SK-N-SH (cell line): ENCODE measurements around the gene KEL. TPM values are rescaled to one million over a fixed set of nuclear protein-coding genes. Genes with fewer than 3 reads are reported as not detected.

ENCODE experiments used
- CTCF ChIA-PET: fragments of 300-600, 350-600 bp; formaldehyde crosslinking; extraction: SDS; loops from one replicate; lab custom pipeline; 2021; lab: Yijun Ruan, JAX
- POLR2A ChIA-PET: fragments of 350-600 bp; sonication (Branson Sonifier 250); formaldehyde crosslinking; extraction: SDS; loops from one replicate; lab custom pipeline; 2020; ENCODE audit warnings: antibody characterized with exemption, inconsistent platforms; lab: Yijun Ruan, JAX
- DNase-seq: peaks from one replicate; pipeline ENCODE4 v3.0.0; 2012
- H2AFZ ChIP-seq: fragments of 200-600 bp; sonication (generic); 2 replicates; pipeline ENCODE4 v1.8.1; 2016; ENCODE audit warnings: antibody characterized with exemption, mild to moderate bottlenecking, low read depth
- H3F3A ChIP-seq: fragments of 200-600 bp; sonication (generic); replicated peaks from 2 replicates; pipeline ENCODE3; 2016; ENCODE audit warnings: antibody characterized with exemption, mild to moderate bottlenecking; ENCODE audit not compliant: insufficient read depth
- H3K27ac ChIP-seq, 2 experiments: fragments of 200-500 bp in 1 of 2; fragments of 200-600 bp in 1 of 2; sonication (Bioruptor generic) in 1 of 2; sonication (generic), shearing (Covaris generic) in 1 of 2; 2 replicates each; pipeline versions ENCODE4 v1.5.1 to v1.6.1; 2014 to 2016; ENCODE audit warnings: low read depth in 2 of 2, inconsistent platforms in 1 of 2, low read length in 1 of 2, mild to moderate bottlenecking in 1 of 2, mixed read lengths in 1 of 2
- H3K27me3 ChIP-seq: fragments of 200-600 bp; sonication (generic), shearing (Covaris generic); 2 replicates; pipeline ENCODE4 v1.6.1; 2016; ENCODE audit warnings: mixed run types; ENCODE audit not compliant: insufficient read depth
- H3K36me3 ChIP-seq, 2 experiments: fragments of 200-500 bp in 1 of 2; fragments of 200-600 bp in 1 of 2; sonication (Bioruptor generic) in 1 of 2; sonication (generic) in 1 of 2; replicated peaks in 1 of 2; 2 replicates each; pipeline versions ENCODE3 to v1.5.1; 2014 to 2016; ENCODE audit warnings: low read length in 1 of 2, mild to moderate bottlenecking in 1 of 2; ENCODE audit not compliant: insufficient read depth in 2 of 2, control insufficient read depth in 1 of 2
- H3K4me1 ChIP-seq, 2 experiments: fragments of 200-500 bp in 1 of 2; fragments of 200-600 bp in 1 of 2; sonication (Bioruptor generic) in 1 of 2; sonication (generic), shearing (Covaris generic) in 1 of 2; 2 replicates each; pipeline versions ENCODE4 v1.5.1 to v1.6.1; 2014 to 2016; ENCODE audit warnings: low read depth in 1 of 2, low read length in 1 of 2, mixed run types in 1 of 2; ENCODE audit not compliant: insufficient read depth in 2 of 2, control insufficient read depth in 1 of 2
- H3K4me2 ChIP-seq: fragments of 200-600 bp; sonication (generic), shearing (Covaris generic); 2 replicates; pipeline ENCODE4 v1.6.1; 2017; ENCODE audit warnings: mixed run types
- H3K4me3 ChIP-seq, 2 experiments: fragments of 200-500 bp in 1 of 2; fragments of 200-600 bp in 1 of 2; sonication (Bioruptor generic) in 1 of 2; sonication (generic), shearing (Covaris generic) in 1 of 2; 2 replicates each; pipeline versions ENCODE4 v1.5.1 to v1.8.1; 2014 to 2016; ENCODE audit warnings: low read depth in 2 of 2, inconsistent platforms in 1 of 2, low read length in 1 of 2, mild to moderate bottlenecking in 1 of 2, mixed read lengths in 1 of 2, moderate library complexity in 1 of 2
- H3K79me2 ChIP-seq: fragments of 200-600 bp; sonication (generic); 2 replicates; pipeline ENCODE4 v1.8.1; 2017; ENCODE audit warnings: mild to moderate bottlenecking; ENCODE audit not compliant: insufficient read depth
- H3K9ac ChIP-seq: fragments of 200-600 bp; sonication (generic); 2 replicates; pipeline ENCODE4 v1.6.1; 2017; ENCODE audit warnings: mixed run types
- H3K9me2 ChIP-seq: fragments of 200-600 bp; sonication (generic); 2 replicates; pipeline ENCODE4 v1.6.1; 2017; ENCODE audit warnings: mixed run types
- H3K9me3 ChIP-seq: fragments of 200-600 bp; sonication (generic); 2 replicates; pipeline ENCODE4 v1.6.1; 2017; ENCODE audit warnings: mixed run types, mild to moderate bottlenecking, moderate library complexity
- H4K20me1 ChIP-seq: fragments of 200-600 bp; sonication (generic); 2 replicates; pipeline ENCODE4 v1.6.1; 2017; ENCODE audit warnings: mild to moderate bottlenecking, mixed run types; ENCODE audit not compliant: insufficient read depth
- CHD2 ChIP-seq: fragments of 150-350 bp; IDR thresholded peaks from 2 replicates; pipeline ENCODE4 v1.6.1; 2018; ENCODE audit warnings: low read length; ENCODE audit not compliant: partially characterized antibody
- ELF1 ChIP-seq: IDR thresholded peaks from 2 replicates; pipeline ENCODE4 v1.4.0; 2012
- FOSL2 ChIP-seq: IDR thresholded peaks from 2 replicates; pipeline ENCODE4 v1.4.0; 2012; ENCODE audit warnings: low read depth, mild to moderate bottlenecking, moderate library complexity, borderline replicate concordance
- FOXJ3 ChIP-seq: sonication (generic); formaldehyde crosslinking; IDR thresholded peaks from 2 replicates; pipeline ENCODE4 v1.5.1; 2020; ENCODE audit warnings: mild to moderate bottlenecking, missing genetic modification reagents
- GABPA ChIP-seq: IDR thresholded peaks from 2 replicates; pipeline ENCODE4 v1.4.0; 2012; ENCODE audit warnings: low read depth, mild to moderate bottlenecking
- GATA2 ChIP-seq: sonication (generic); formaldehyde crosslinking; IDR thresholded peaks from 2 replicates; pipeline ENCODE4 v1.5.0; 2020; ENCODE audit warnings: mild to moderate bottlenecking, missing genetic modification reagents
- MEF2A ChIP-seq: IDR thresholded peaks from 2 replicates; pipeline ENCODE4 v1.4.0; 2012; ENCODE audit warnings: low read depth, borderline replicate concordance
- NFIC ChIP-seq: IDR thresholded peaks from 2 replicates; pipeline ENCODE4 v1.4.0; 2012; ENCODE audit warnings: borderline replicate concordance
- POLR2AphosphoS5 ChIP-seq: IDR thresholded peaks from 2 replicates; pipeline ENCODE4 v1.6.1; 2012; ENCODE audit warnings: low read depth, low read length
- RAD21 ChIP-seq: IDR thresholded peaks from 2 replicates; pipeline ENCODE4 v1.6.1; 2012; ENCODE audit warnings: mild to moderate bottlenecking, low read length
- RCOR1 ChIP-seq: fragments of 150-350 bp; IDR thresholded peaks from 2 replicates; pipeline ENCODE4 v1.6.1; 2017; ENCODE audit warnings: antibody characterized with exemption, low read length
- RXRA ChIP-seq: IDR thresholded peaks from 2 replicates; pipeline ENCODE4 v1.4.0; 2012; ENCODE audit warnings: low read depth, mild to moderate bottlenecking, borderline replicate concordance
- SIN3A ChIP-seq: IDR thresholded peaks from 2 replicates; pipeline ENCODE4 v1.6.1; 2012; ENCODE audit warnings: low read depth, mild to moderate bottlenecking, low read length, moderate library complexity, borderline replicate concordance
- TAF1 ChIP-seq: IDR thresholded peaks from 2 replicates; pipeline ENCODE4 v1.6.1; 2012; ENCODE audit warnings: low read depth, mild to moderate bottlenecking, low read length, moderate library complexity, borderline replicate concordance
- WGBS: methylation state at CpG from one replicate; pipeline ENCODE4 v1.1.6; 2017; ENCODE audit warnings: low lambda C conversion rate; 5-methylcytosine and 5-hydroxymethylcytosine counted together
- polyA plus RNA-seq, 3 experiments: library from polyadenylated mRNA; depleted of rRNA; stranded (reverse); fragments of >200 nt; gene quantifications; 2 replicates each; pipeline ENCODE4 v1.2.3, GENCODE V29; 2012
- TF ChIP-seq, protein P1 (sequence below): fragments of 150-350 bp; IDR thresholded peaks from 2 replicates; pipeline ENCODE4 v1.6.1; 2016; ENCODE audit warnings: mild to moderate bottlenecking, low read depth, low read length
- TF ChIP-seq, protein P2 (sequence below): IDR thresholded peaks from 2 replicates; pipeline ENCODE4; 2012
- TF ChIP-seq, protein P3 (sequence below): IDR thresholded peaks from 2 replicates; pipeline ENCODE4 v1.4.0; 2012; ENCODE audit warnings: low read depth
- TF ChIP-seq, protein P4 (sequence below): IDR thresholded peaks from 2 replicates; pipeline ENCODE4 v1.6.1; 2012; ENCODE audit warnings: mild to moderate bottlenecking, low read depth, low read length, moderate library complexity

KEL gene
- polyA plus RNA-seq, 1 of the 3 experiments (the other 2 are of a cell fraction) = 0.05 TPM

DNA sequence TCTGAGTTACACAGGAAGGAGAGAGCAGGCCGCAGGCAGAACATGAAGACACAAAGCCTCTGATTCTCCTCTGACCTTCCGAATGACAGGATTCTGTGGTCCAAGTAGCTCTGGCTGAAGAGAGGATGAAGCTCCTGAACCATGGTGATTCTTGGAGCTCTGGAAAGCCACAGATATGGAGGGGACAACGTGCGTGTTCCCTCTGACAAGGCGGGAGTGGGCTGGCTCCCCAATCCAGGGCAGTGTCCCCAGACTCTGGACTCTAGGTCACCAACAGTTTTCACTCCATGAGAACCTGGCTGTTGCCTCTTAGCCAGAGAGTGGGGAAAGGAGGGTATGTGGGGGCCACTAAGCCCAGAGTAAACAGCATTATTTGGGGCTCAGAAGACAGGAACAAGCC lies 69.2 kb downstream of the KEL start:
- no peak for DNase-seq
- WGBS = 16% methylated on average over 5 of the region's 5 CpGs
- Histone ChIP-seq H3F3A (no peaks in the 10 kb centered on the region), H3K79me2 (no peaks in the 10 kb centered on the region), H3K9ac (no peak overlapping the region), H3K27ac (no peak overlapping the region), H3K4me1 (no peaks in the 10 kb centered on the region), H3K9me2 (no peaks in the 10 kb centered on the region), H4K20me1 (no peaks in the 10 kb centered on the region), H3K4me3 (no peak overlapping the region), H3K4me2 (no peak overlapping the region), H3K36me3 (no peaks in the 10 kb centered on the region), H2AFZ (no peak overlapping the region), H3K27me3 (peaks cover 27% of the 10 kb centered on the region), H3K9me3 (no peaks in the 10 kb centered on the region)
- POLR2A ChIA-PET = no interaction called here
- CTCF ChIA-PET = interaction anchor here (1.4 kb wide), 1 partner anchor 12 kb away, joined by 3 read pairs; no protein-coding TSS in a partner anchor
- TF ChIP-seq TAF1 = no peak
- no peak for TF ChIP-seq CHD2
- TF ChIP-seq FOSL2 = no peak
- no peak for TF ChIP-seq FOXJ3 (CRISPR knock-in tag)
- no peak for TF ChIP-seq RAD21
- no peak for TF ChIP-seq POLR2AphosphoS5
- no peak for TF ChIP-seq MEF2A
- no peak for TF ChIP-seq NFIC
- TF ChIP-seq, protein P1, sequence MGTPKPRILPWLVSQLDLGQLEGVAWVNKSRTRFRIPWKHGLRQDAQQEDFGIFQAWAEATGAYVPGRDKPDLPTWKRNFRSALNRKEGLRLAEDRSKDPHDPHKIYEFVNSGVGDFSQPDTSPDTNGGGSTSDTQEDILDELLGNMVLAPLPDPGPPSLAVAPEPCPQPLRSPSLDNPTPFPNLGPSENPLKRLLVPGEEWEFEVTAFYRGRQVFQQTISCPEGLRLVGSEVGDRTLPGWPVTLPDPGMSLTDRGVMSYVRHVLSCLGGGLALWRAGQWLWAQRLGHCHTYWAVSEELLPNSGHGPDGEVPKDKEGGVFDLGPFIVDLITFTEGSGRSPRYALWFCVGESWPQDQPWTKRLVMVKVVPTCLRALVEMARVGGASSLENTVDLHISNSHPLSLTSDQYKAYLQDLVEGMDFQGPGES = no peak
- TF ChIP-seq GATA2 (CRISPR knock-in tag) = no peak
- TF ChIP-seq SIN3A = no peak
- no peak for TF ChIP-seq RXRA
- TF ChIP-seq, protein P2, sequence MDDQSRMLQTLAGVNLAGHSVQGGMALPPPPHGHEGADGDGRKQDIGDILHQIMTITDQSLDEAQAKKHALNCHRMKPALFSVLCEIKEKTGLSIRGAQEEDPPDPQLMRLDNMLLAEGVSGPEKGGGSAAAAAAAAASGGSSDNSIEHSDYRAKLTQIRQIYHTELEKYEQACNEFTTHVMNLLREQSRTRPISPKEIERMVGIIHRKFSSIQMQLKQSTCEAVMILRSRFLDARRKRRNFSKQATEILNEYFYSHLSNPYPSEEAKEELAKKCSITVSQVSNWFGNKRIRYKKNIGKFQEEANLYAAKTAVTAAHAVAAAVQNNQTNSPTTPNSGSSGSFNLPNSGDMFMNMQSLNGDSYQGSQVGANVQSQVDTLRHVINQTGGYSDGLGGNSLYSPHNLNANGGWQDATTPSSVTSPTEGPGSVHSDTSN = no peak
- TF ChIP-seq, protein P3, sequence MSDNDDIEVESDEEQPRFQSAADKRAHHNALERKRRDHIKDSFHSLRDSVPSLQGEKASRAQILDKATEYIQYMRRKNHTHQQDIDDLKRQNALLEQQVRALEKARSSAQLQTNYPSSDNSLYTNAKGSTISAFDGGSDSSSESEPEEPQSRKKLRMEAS = no peak
- TF ChIP-seq, protein P4, sequence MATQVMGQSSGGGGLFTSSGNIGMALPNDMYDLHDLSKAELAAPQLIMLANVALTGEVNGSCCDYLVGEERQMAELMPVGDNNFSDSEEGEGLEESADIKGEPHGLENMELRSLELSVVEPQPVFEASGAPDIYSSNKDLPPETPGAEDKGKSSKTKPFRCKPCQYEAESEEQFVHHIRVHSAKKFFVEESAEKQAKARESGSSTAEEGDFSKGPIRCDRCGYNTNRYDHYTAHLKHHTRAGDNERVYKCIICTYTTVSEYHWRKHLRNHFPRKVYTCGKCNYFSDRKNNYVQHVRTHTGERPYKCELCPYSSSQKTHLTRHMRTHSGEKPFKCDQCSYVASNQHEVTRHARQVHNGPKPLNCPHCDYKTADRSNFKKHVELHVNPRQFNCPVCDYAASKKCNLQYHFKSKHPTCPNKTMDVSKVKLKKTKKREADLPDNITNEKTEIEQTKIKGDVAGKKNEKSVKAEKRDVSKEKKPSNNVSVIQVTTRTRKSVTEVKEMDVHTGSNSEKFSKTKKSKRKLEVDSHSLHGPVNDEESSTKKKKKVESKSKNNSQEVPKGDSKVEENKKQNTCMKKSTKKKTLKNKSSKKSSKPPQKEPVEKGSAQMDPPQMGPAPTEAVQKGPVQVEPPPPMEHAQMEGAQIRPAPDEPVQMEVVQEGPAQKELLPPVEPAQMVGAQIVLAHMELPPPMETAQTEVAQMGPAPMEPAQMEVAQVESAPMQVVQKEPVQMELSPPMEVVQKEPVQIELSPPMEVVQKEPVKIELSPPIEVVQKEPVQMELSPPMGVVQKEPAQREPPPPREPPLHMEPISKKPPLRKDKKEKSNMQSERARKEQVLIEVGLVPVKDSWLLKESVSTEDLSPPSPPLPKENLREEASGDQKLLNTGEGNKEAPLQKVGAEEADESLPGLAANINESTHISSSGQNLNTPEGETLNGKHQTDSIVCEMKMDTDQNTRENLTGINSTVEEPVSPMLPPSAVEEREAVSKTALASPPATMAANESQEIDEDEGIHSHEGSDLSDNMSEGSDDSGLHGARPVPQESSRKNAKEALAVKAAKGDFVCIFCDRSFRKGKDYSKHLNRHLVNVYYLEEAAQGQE = no peak
- TF ChIP-seq ELF1 = no peak
- no peak for TF ChIP-seq GABPA
- TF ChIP-seq RCOR1 = no peak
